Fibroblast of mammary gland (primary cell): Measurements from ENCODE around the gene SCAPER.

Source experiments
- DNase-seq: peaks from one replicate; pipeline ENCODE4 v3.0.0-alpha.2; 2010; ENCODE audit warnings: low read depth
- H3K4me3 ChIP-seq: 2 replicates; pipeline ENCODE4 v1.5.1; 2011; ENCODE audit warnings: low read depth, mild to moderate bottlenecking, low read length, moderate library complexity; ENCODE audit not compliant: control insufficient read depth
- TF ChIP-seq, protein P1 (sequence below): conservative IDR thresholded peaks from 2 replicates; pipeline ENCODE4 v1.5.1; 2011; ENCODE audit warnings: low read depth, low read length, inconsistent platforms; ENCODE audit not compliant: control insufficient read depth, insufficient read depth

The SCAPER gene

DNA sequence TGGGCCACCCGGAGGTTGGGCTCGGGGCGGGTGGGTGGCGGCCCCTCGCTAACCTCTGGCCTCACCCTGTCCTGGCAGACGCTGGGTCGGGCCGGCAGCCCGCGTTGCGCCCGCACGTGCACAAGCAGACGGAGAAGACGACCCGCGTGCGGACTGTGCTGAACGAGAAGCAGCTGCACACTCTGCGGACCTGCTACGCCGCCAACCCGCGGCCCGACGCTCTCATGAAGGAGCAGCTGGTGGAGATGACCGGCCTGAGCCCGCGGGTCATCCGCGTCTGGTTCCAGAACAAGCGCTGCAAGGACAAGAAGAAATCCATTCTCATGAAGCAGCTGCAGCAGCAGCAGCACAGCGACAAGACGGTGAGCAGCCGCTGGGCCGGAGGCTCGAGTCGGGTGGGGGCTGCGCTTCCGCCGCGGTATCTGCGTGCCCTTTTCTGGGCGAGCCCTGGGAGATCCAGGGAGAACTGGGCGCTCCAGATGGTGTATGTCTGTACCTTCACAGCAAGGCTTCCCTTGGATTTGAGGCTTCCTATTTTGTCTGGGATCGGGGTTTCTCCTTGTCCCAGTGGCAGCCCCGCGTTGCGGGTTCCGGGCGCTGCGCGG is 564.8 kb downstream of the SCAPER start:
- TF ChIP-seq, protein P1, sequence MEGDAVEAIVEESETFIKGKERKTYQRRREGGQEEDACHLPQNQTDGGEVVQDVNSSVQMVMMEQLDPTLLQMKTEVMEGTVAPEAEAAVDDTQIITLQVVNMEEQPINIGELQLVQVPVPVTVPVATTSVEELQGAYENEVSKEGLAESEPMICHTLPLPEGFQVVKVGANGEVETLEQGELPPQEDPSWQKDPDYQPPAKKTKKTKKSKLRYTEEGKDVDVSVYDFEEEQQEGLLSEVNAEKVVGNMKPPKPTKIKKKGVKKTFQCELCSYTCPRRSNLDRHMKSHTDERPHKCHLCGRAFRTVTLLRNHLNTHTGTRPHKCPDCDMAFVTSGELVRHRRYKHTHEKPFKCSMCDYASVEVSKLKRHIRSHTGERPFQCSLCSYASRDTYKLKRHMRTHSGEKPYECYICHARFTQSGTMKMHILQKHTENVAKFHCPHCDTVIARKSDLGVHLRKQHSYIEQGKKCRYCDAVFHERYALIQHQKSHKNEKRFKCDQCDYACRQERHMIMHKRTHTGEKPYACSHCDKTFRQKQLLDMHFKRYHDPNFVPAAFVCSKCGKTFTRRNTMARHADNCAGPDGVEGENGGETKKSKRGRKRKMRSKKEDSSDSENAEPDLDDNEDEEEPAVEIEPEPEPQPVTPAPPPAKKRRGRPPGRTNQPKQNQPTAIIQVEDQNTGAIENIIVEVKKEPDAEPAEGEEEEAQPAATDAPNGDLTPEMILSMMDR: no peak
- H3K4me3 ChIP-seq: no peak overlapping the region
- DNase-seq: peak; percentile 30

DNA sequence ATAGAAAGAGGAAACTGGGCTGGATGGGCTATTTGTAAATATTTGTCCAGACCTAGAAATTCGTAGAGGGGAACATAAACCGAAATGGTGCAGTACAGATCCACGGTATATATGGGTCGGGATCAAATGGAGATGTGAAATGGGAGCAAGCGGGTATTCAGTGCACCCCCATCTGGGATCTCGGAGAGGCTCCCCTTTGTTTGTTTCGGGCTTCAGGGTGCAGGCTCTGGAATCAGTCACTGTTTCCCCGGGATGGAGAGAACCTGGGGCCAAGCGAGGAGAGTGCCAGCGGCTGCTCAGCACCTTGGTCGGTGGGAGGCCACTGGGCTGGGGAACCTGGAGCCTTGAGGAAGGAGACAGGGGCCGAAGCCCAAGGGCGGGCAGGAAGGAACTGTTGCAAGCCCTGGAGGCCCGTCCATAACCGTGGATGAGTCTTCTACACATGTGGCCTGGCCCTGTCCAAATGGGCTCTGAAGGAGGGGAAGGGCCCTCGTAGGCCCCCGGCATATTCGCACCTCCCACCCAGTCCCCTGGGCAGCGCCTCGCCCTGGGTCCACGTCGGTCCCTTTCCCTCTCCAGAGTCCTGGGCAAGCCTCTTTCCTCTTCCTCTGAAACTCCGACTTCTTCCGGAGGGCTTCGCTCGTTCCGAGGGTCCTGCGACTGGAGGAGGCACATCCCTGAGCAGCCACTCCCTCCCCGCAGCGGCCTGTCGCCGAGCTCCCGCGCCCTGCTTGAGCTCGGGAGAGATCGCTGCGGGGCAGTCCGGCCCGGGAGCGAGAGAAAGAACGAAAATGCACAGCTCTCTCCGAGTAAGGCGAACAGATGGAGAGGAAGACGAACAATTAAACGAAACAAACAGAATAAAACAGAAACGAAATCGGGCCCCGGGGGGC is 565.6 kb downstream of the SCAPER start:
- H3K4me3 ChIP-seq: no peak overlapping the region
- DNase-seq: no peak
- TF ChIP-seq, protein P1: no peak

DNA sequence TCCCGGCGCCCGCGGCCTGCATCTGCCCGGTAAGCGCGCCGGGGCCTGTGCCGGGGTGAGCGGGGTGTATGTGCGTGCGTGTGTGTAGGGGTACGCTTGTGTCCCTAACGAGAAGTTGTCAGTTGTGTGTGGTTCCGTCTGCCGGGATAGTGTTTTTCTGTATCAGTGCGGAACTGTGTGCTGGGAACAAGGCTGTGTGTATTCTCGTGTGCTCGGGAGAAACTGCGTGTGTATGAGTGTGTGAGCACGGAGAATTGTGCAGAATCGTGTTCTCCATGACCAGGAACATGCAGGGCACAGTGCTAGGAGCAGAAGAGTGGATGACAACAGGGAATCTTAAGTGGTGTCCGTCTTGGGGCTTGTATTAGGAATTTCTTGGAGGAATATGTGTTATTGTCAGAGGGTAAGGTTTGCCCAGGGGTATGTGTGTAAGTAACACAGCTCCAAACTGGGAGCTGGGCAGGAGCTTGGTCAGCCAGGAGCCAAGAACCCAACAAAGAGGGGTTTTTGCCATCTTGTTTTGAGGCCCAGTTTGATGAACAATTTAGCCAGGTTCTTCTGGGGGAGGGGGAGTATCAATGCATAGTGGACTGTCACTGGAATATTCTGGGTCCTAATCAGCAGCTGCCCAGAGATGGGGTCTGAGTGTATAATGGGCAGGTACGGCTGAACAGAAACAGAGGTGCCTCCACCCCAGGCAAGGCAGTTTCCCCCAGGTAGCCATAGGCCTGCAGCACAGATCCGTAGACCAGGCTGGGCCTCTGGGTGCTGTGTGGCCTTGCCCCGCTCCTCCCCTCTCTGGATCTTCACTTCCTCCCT is 566.4 kb downstream of the SCAPER start:
- DNase-seq: no peak
- TF ChIP-seq, protein P1: no peak
- H3K4me3 ChIP-seq: no peak overlapping the region

DNA sequence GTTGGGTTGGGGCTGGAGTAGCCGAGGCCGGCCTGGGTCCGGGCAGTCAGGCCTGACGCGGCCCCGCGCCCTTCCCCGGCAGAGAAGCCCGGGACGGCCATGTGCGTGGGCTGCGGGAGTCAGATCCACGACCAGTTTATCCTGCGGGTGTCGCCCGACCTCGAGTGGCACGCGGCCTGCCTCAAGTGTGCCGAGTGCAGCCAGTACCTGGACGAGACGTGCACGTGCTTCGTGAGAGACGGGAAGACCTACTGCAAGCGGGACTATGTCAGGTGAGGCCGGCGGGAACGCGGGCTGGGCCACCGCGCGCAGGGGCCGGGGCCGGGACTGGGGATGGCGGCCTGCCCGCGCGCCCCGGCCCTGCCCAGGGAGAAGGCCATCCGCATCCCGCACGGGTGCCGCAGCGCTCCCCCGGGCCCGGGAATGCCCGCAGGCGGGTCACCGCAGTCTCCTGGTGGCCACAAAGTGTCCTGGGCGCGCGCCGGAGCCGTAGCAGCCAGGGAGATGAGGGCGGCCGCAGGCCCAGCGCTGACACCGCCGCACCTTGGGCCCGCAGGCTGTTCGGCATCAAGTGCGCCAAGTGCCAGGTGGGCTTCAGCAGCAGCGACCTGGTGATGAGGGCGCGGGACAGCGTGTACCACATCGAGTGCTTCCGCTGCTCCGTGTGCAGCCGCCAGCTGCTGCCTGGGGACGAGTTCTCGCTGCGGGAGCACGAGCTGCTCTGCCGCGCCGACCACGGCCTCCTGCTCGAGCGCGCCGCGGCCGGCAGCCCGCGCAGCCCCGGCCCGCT is 567.2 kb downstream of the SCAPER start:
- no peak overlapping the region for H3K4me3 ChIP-seq
- TF ChIP-seq, protein P1: no peak
- no peak for DNase-seq

DNA sequence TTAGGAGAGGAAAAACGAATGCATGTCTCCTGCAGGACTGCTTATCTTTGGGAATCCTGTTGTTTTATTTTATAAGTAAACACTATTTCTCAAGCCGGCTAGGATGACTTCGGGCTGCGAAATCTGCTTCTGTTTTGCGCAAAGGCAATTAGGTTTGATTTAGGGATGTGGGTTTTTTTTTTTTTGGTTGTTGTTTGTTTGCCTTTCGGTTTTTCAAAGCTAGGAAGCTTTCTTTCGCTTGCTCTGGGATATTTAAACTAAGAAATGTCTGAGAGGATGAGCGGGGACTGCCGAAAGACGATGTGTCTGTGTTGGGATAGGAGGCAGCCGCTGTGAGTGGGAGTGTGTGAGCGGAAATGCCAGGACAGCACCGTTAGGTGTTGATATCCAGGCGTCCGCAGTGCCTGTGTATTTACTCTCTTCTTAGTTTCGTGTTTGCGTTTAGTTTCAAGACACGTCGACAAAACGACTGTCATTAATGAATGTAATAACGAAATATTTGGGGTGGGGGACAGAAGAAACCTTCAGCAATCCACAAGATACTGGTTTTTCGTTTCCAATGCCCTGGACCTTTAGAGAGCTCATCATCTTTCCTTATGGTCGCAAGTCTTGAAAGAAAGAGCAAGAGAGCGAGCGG is 568.0 kb downstream of the SCAPER start:
- TF ChIP-seq, protein P1: no peak
- DNase-seq: no peak
- no peak overlapping the region for H3K4me3 ChIP-seq
